Osteocyte (in vitro differentiated cells): Measurements from ENCODE around the gene CNDP1. TPM values are rescaled to one million over a fixed set of nuclear protein-coding genes. Genes with fewer than 3 reads are reported as not detected.

Source experiments
- DNase-seq: peaks from one replicate; pipeline ENCODE4 v3.0.0; 2021; ENCODE audit warnings: mixed read lengths; ENCODE audit not compliant: unreplicated experiment; ENCODE audit errors: extremely low spot score
- H3K27ac Mint-ChIP-seq: one replicate; pipeline ENCODE4 v1.8.0; 2021; ENCODE audit warnings: mild to moderate bottlenecking, mixed read lengths; ENCODE audit not compliant: unreplicated experiment
- H3K27me3 Mint-ChIP-seq: one replicate; pipeline ENCODE4 v1.8.0; 2021; ENCODE audit warnings: mixed read lengths; ENCODE audit not compliant: unreplicated experiment
- H3K36me3 Mint-ChIP-seq: one replicate; pipeline ENCODE4 v1.8.0; 2021; ENCODE audit warnings: mixed read lengths; ENCODE audit not compliant: unreplicated experiment
- H3K4me1 Mint-ChIP-seq: one replicate; pipeline ENCODE4 v1.8.0; 2021; ENCODE audit warnings: mixed read lengths; ENCODE audit not compliant: unreplicated experiment
- H3K4me3 Mint-ChIP-seq: one replicate; pipeline ENCODE4 v1.8.0; 2021; ENCODE audit warnings: mild to moderate bottlenecking, moderate library complexity, mixed read lengths; ENCODE audit not compliant: unreplicated experiment
- H3K9me3 Mint-ChIP-seq: one replicate; pipeline ENCODE4 v1.8.0; 2021; ENCODE audit warnings: mixed read lengths; ENCODE audit not compliant: unreplicated experiment
- CTCF ChIP-seq: fragments of 200-600 bp; sonication (generic); IDR thresholded peaks from 2 replicates; pipeline ENCODE4 v1.5.0; 2021; ENCODE audit warnings: antibody characterized with exemption, mild to moderate bottlenecking, moderate library complexity
- total RNA-seq: library from RNA; stranded (reverse); gene quantifications from 2 replicates; pipeline ENCODE4 v1.2.1, GENCODE V29; 2021

The CNDP1 gene
- total RNA-seq, 1 donor from 2014 or later, result not detected

DNA sequence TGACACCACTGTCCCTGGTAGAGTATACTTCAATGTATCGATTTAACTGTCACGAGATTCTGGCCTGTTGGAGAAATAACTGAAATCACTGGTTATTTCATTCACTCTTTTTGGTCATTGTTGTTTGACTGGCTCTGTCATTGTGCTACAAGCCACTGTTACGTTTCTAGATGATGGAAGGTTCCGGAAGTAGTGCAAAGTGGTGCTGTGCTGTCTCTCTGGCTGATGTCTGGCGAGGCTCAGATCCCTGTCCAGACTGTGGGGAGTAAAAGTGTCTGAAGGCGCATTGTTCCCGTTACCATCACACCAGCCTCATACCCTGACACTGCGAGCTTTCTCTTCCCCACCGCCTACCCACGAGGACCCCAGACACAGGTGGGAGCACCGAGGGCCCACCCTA lies 11.7 kb downstream of the CNDP1 start:
- DNase-seq, result no peak
- no peak overlapping the region for H3K4me3 Mint-ChIP-seq
- H3K9me3 Mint-ChIP-seq, result peaks cover 17% of the 10 kb centered on the region
- peaks cover 3% of the 10 kb centered on the region for H3K27me3 Mint-ChIP-seq
- no peak for TF ChIP-seq CTCF
- no peak overlapping the region for H3K27ac Mint-ChIP-seq
- H3K36me3 Mint-ChIP-seq, result no peaks in the 10 kb centered on the region
- peaks cover 13% of the 10 kb centered on the region for H3K4me1 Mint-ChIP-seq

DNA sequence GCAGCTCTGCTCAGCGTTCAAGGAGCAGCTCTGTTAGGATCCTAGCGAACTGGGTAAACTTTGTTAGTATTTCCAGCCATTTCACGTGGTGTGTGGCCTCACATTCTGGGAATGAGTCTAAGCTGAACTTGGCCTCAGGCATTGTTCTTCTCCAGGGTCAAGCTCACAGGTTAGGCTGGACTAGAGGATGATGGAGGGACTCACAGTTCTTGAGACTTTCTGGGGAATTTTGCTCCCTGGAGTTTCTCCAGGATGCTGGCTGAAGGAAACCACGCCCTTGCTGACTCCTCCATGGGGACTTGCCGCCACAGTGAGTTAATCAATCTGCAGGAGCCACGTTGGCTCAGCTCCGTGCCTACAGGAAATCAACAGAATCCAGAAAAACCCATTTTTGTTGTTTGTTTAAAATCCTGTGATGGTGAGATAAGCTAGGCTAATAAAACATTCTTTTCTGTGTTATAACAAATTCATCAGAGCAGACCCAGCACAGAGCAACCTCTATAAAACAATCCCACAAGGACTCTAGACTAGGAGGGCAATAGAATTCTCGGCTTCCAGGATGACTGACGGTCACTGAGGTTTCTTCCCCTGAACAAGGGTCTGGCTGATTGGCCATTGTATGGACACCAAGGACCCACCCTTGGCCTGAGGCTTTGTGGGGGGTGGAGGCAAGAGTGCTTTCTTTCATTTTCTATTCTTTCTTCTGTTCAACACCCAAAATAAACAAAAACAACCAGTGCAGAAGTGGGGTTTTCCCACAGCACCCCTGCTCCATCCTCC lies 12.6 kb downstream of the CNDP1 start:
- H3K4me1 Mint-ChIP-seq, result peaks cover 13% of the 10 kb centered on the region
- TF ChIP-seq CTCF, result no peak
- peaks cover 3% of the 10 kb centered on the region for H3K27me3 Mint-ChIP-seq
- H3K27ac Mint-ChIP-seq, result peak overlapping the region; percentile 31
- H3K4me3 Mint-ChIP-seq, result no peak overlapping the region
- H3K9me3 Mint-ChIP-seq, result peaks cover 17% of the 10 kb centered on the region
- H3K36me3 Mint-ChIP-seq, result no peaks in the 10 kb centered on the region
- no peak for DNase-seq

- TF ChIP-seq CTCF, result no peak
- Mint-ChIP-seq H3K27ac (no peak overlapping the region), H3K27me3 (no peaks in the 10 kb centered on the region), H3K4me1 (peaks cover 13% of the 10 kb centered on the region), H3K9me3 (peaks cover 17% of the 10 kb centered on the region), H3K4me3 (no peak overlapping the region), H3K36me3 (no peaks in the 10 kb centered on the region)
- no peak for DNase-seq
These were observed 13.6 kb downstream of the CNDP1 start for GRCh38 chr18:74547860-74548259.

DNA sequence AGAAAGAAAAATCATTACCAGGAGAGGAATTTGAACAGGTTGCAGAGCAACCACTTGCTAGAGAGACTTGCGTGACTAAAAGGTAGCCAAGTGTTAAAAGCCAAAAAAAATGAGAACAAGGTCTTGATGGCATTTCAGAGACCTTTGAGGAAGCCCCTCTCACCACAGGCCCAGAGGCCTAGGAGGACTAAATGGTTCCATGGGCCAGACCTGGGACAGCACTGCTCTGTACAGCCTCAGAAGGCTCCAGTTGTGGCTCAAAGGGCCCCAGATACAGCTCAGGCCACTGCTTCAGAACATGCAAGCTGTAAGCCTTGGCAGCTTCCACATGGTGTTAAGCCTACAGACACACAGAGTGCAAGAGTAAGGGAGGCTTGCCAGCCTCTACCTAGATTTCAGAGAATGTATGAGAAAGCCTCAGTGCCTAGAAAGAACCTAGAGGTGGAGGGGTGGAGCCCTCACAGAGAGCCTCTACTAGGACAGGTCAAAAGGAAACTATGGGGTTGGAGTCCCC lies 15.3 kb downstream of the CNDP1 start:
- no peaks in the 10 kb centered on the region for H3K36me3 Mint-ChIP-seq
- no peak for DNase-seq
- no peak for TF ChIP-seq CTCF
- H3K9me3 Mint-ChIP-seq, result peaks cover 17% of the 10 kb centered on the region
- H3K4me1 Mint-ChIP-seq, result peaks cover 13% of the 10 kb centered on the region
- H3K4me3 Mint-ChIP-seq, result no peak overlapping the region
- no peak overlapping the region for H3K27ac Mint-ChIP-seq
- peaks cover 7% of the 10 kb centered on the region for H3K27me3 Mint-ChIP-seq

DNA sequence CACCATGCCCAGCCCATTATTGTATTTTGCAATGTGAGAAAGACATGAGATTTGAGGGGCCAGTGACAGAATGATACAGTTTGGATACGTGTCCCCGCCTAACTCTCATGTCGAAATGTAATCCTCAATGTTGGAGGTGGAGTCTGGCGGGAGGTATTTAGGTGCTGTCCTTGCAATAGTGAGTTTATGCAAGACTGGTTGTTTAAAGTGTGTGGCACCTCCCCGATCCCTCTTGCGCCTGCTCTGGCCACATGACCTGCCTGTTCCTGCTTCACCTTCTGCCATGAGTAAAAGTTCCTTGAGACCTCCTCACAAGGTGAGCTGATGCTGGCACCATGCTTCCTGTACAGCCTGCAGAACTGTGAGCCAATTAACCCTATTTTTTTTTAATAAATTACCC lies 16.6 kb downstream of the CNDP1 start:
- peaks cover 7% of the 10 kb centered on the region for H3K27me3 Mint-ChIP-seq
- H3K9me3 Mint-ChIP-seq, result peaks cover 17% of the 10 kb centered on the region
- no peak for TF ChIP-seq CTCF

More for the DNA sequence above, 16.6 kb downstream of the CNDP1 start:
- Mint-ChIP-seq H3K27ac (no peak overlapping the region), H3K4me1 (peaks cover 13% of the 10 kb centered on the region), H3K4me3 (no peak overlapping the region), H3K36me3 (no peaks in the 10 kb centered on the region)
- no peak for DNase-seq
